Stimulated activated CD4-positive, alpha-beta T cell treated with anti-CD3 and anti-CD28 coated beads, TNF-alpha, amount 100 ng/mL, for 1 hour (primary cell): ENCODE results near the gene PBX3.
A peak's percentile ranks its signal among the peaks of the same experiment; 100 is the strongest.

Source experiments
- DNase-seq, 3 donors: peaks; one replicate each; pipeline ENCODE4 v3.0.0-alpha.2; 2020; ENCODE audit warnings: low read depth in 3 of 3, low spot score in 1 of 3

The PBX3 gene

DNA sequence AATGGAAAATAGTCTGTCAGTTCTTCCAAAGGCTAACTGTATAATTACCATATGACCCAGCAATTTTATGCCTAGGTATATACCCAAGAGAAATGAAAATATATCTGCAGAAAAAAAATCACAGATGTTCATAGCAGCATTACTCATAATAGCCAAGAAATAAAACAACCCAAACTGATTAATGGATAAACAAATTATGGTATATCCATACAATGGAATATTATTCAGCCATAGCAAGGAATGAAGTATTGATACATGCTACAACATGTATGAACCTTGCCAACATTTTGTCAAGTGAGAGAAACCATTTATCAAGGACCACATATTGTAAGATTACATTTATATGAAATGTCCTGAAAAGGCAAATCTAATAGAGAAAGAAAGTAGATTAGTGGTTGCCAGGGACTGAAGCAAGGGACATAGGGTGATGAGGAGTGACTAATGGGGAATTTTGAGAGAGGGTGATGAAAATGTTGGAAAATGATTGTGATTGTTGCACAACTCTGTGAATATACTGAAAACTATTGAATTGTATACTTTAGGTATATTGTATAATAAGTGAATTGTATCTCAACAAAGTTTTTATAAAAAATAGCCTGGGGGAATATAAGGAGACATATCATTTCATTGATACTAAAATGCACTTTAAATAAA is 114.4 kb downstream of the PBX3 start:
- DNase-seq: no peak

DNA sequence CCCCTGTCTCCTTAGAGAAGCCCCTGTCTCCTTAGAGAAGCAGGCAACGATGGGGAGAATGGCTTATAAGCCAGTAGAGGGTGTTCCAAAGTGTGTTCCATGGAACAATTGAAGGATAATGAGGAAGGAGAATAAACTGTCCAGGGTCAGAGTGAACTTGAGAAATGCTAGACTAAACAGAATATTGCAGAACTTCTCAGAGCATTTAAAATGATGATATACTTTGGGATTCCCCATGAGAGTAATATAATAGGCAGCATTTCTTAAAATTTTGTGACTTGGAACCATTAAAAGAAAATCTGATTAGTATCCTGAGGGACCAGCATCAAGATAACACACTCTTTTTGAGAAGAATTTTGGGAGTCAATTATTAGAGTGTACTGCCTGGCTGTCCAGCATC is 116.8 kb downstream of the PBX3 start:
- DNase-seq: no peak

DNA sequence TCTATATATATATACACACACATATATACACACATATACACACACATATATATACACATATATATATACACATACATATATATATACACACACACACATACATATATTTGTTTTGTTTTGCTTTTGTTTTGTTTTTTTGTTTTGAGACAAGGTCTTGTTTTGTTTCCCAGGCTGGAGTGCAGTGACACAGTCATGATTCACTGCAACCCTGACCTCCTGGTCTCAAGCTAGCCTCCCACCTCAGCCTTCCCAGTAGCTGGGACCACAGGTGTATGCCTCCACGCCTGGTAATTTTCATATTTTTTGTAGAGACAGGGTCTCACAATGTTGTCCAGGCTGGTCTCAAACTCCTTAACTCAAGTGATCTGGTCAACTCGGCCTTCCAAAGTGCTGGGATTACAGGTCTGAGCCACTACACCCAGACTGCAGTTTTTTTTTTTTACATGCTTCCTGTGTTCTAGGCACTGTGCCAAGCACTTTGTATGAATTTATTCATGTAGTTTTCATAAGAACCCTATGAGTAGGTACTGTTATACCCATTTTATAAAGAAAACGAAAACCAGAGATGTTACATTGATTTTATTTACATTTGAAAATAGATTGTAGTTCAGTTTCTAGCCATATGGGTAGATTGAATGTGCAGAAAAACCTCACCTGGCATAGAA is 120.7 kb downstream of the PBX3 start:
- no peak for DNase-seq

DNA sequence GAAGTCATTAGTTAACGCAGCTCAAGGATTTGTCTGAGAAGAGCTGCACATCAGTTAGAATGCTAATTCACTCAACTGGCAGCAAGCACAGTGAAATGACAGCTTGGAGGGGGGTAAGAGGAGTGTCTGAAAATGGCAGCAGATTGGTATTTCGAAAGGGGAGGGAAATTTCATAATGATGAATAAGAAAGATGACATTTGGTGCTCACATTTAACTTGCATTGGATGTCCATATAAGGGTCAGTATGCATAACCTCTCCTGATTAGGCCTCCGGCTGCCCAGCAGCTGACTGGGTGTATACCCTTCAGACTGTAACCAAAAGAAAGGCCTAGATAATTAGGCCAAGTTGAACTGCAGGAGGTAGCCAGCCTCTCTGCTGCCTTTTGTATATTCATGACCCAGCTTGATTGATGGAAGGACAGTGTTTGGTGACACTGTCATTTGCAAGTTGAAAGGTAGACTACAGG is 131.0 kb downstream of the PBX3 start:
- no peak for DNase-seq

DNA sequence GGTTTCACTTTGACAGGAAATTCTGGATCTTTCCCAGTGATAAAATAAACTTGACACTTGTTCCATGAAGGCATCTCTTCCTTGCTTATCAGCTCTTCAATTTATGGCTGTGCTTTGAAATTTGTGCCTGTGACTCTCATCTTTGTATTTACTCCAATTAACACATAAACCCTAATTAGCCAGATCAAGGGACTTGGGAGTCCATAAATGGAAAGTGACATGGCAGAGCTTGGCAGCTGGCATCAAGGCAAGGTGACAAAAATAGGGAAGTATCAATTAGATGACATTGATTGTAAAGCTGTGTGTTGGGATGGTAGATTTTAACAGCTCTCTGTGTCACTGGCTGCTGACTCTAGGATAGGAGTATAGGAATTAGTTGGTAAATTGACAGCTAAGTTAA is 133.9 kb downstream of the PBX3 start:
- DNase-seq: no peak

DNA sequence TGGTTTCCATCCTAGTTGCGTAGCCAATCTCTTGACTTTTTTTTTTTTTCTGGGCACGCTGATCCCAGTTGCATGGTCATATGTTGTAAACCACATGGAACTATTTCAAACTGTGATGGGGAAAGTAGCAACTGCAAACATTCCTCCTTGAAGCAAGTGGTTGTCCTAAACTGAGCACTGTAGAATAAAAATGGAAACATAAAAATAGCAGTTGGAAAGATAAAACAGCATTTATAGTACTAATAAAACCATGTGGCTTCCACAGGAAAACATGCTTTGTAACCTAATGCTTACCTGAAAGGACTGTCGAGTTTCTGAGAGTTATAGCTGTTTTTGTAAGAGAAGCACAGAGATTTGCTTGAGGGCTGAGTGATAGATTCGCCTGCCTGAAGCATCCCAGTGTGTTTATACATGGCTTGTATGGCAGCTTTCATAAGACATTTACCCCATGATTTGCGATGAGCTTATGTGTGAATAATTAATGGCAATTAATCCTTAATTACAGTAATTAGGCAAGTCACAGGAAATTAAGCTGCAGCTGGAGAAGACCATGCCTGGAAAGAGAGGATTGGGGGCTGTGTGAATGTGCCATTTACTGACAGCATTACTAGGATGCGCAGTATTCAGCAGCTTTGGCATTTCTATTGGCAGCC is 136.5 kb downstream of the PBX3 start:
- DNase-seq: no peak

DNA sequence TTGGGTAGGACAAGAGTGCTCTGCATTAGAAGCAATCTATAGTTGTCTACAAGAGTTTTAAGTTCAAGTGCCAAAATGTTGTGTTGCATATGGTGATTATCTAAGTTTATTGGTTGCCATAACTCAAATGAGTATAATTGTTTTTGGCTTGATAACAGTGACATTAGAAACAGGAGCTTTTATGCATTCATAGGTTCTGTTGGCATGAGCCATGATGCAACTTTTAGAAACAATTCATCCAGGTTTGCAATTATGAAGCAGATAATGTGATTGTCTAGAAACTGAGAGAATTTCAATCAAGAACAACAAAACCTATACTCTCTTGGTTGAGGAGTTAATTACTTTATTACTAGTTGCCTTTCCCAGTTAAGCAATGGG is 137.0 kb downstream of the PBX3 start:
- no peak for DNase-seq

DNA sequence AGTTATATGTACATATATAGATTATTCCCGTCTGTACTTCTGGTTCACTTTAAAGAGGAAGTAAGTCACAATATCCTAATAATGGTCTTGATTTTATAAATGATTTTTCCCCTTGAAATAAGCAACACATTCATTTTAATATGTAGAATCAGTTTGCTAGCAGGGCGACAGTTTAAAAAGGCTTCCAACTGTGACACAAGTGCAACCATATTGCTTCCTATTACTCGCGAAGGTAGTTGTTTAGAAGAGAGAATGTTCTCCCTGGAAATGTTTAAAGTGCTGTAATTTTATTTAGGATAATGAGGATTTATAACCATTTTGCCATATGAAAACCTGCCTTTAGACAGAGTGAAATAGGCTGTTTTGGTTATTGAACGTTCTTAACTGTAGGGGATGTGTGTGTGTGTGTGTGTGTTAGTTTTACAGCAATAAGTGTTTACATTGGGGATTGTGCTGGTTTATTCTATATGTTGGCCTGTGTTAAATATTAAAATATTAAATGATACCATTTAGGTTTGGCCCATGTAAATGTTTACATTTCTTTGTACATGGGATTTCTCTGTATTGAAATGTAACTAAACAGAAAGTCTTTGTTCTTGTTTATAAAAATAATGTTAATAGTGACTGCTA is 138.3 kb downstream of the PBX3 start:
- DNase-seq: no peak

DNA sequence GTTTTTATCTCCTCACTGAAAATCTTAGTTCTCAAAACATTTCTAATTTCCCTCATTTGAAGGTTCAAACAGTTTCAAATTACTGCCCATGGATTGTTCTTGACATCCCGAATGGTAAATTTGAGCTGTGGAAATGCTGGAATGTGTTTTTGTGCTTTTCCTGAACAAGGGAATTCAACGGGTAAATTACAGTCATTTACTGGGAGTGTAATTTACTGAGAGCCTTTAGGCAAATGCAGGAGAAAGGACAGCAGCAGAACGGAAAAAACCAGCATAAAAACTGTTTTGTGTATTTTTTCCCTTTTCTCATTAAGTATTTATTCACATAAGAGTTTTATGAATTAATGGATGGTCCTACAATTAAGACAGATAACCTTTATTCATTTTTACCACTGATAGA is 139.2 kb downstream of the PBX3 start:
- DNase-seq: no peak

DNA sequence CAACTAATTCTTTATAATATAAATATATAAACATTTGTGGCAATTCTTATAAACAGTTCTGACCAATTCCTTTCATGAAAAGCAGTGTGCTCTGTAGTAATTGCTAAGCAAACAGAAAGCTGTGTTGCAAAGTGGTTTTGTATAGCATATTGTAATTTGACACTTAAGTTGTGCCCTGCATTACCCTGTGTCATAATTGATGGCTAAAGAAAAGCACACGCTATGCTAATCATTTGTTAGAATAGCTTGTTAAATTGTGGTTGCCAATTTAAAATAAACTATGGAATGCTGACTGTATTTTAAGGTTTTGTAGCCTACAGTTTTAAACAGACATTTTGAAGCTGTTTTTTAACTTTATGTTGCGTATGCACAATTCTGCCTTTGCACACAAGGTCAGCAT is 140.0 kb downstream of the PBX3 start:
- no peak for DNase-seq

DNA sequence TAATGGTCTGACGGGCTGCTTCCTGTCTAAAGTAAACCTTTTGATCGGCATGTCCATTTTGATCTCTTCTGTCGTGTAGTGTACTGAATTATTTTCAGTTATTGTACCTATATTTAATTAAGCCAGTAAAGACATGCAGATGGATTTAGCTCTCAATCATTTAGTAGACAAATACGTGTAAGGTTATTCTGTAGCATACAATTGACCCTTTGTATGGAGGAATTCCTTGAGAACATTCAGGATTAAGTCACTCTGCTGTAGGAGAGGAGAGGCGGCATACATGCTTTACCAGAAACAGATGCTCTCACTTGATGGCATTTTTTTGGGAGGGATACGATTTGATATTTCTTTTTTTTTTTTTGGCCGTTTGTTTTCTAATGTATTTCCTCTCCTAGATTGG is 141.0 kb downstream of the PBX3 start:
- no peak for DNase-seq

DNA sequence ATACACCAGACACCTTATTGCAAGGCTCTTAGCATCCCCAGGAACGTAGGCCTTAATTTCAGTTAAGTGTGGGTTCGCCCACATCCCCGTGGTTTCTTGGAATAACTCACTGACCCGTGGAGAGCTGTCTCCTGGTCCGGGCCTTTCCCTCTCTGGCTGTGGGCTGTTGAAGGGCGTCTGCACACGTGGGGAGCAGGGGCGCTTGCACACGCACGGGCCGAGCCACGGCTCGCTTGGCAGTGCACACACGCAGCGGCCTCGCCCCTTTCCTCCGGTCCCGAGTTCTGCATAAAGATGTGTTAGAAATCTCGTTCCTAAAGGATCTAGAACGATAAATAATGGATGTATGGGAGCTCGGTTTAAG is 141.9 kb downstream of the PBX3 start:
- DNase-seq: no peak

DNA sequence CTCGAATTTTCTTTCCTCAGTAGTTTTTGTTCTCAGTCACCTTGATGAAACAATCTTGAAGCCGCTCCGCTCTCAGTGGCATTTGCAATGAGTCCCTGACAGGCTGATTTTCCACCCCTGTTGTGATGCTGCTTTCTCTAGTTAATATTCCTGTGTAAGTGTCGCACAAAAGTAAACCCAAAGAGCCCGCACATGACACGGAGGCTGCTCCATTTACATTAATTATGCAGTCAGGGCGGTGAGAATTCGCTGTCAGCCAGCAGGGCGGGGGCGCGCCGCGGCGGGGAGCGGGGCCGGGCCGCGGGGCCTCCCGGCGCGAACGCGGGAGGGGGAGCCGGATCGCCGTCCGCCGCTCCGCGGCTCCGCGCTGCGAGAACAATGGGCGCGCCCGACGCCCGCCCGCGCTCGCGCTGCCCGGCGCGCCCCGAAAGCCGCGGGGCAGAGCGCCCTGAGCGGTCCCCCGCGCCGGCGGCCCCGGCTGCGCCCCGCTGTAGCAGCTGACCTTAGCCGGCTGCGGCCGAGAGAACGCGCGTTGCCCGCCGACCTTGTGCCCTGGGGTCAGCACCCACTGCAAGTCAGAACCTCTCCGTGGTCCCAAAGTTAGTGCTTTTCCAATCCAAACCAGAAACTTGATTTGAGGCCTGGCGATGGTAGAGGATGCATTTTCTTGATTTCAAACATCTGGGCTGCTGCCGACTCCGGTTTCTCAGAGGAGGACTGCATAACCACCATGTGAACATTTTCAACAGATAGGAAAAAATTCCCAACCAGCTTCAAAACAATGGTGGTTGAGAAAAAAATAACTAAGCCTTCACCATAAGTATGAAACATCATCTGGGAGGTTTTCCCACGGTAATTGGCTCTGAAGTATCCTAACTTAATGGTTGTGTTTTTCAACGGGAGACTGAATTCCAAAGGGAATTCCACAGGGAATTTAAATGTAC is 142.6 kb downstream of the PBX3 start:
- peak in 1 of 3 donors; percentile 27 for DNase-seq

DNA sequence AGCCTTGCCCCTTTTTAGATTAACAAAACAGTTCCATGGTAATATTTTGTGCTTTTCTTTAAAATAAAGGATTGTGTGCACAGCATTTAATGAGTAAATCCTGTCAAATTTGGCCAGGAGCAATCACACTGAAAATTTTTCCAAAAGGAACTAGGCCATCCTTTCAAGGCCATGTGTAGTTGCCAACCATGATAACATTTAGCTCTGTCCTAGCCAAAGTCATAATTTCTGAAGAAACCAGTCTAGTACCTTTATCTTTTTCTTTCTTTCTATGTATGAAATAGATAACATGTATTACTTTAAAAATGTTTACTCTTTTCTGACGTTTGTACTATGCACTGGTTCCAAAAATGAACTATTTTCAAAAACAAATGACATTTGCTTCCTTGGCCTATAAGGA is 143.7 kb downstream of the PBX3 start:
- no peak for DNase-seq

DNA sequence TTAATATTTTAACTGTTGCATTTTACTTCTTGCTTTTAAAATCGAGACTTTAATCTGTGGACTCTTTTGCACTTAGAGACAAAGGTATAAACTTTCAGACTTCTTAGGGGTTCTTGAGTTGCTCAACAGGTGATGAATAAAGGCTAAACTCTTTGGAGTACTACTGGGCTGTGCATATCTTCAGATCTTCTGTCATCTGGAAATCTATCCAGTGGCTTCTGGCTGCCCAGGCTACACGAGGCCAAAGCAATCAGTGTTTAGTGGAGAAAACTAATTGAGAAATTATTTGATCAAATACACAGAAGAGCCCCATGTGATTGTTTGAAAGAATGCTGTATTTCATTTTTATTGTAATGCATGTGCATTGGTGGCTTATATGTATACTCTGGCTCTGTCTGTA is 146.1 kb downstream of the PBX3 start:
- no peak for DNase-seq

DNA sequence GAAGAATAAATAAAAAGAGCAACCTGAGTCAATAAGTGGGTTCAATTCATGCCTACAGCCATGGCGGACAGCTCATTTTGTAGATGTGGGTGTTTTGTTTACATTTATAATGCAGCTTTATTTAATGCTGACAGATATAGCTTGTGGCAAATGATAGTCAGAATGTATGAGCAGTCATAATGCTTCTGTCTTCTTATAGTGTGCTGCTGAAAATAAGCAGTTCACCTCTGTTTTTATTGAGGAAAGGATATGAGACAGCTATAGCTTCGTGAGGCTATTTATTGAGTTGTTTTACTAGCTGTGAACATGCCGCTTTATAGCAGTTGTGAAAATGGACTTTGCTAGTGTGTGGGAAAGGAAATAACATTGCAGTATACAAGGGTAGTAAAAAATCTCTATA is 147.4 kb downstream of the PBX3 start:
- DNase-seq: no peak

DNA sequence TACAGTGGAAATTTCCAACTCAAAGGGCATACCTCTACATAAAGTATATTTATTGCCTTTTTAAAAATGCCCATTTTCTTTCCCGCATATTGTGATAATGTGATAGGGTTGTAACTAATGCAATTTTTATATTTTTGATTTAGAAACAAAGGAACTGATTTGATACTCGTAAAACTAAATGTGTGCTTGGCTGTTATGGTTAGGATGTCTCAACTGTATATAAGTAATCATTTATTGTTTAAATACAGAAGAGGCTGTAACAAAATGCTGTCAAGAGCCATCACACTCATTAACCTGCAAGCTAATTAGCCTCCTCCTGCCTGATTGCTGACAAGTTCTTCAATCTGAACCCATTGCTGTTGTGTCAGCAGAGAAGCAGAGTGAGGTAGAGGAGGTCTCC is 149.2 kb downstream of the PBX3 start:
- DNase-seq: no peak

DNA sequence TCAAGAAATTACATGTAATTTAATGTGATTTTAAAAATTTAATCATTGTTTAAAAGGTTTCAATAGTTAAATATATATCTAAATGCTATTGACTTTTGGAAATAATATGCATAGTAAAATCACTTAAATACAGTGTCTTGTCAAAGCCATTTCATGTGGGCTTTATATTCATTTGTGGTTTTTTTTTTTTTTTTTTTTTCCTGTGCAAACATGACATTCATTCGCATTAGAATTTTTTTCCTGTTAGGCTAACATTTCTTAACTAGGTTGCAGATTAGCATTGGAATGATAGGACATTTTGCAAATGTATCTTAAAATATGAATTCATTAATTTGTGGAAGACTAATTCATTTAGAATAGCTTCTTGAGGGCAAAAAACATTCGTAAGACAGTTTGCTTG is 149.8 kb downstream of the PBX3 start:
- DNase-seq: no peak

DNA sequence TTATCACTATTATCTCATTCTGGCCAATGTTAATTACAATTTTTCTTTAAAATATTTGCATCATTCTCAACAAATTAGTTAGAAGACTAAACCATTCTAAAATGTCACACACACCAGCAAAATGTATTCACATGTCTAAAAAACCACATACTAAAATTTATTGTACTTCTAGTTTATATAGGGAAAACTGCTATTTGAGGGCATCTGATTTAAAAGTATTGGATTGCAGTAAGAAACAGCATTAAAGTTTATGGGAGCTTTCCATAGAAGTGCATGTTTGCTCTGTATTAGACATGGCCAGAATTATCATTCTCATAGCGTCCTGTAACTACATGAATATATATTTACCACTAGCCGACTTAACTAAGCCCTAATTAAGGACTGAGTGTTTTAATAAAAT is 150.3 kb downstream of the PBX3 start:
- no peak for DNase-seq

DNA sequence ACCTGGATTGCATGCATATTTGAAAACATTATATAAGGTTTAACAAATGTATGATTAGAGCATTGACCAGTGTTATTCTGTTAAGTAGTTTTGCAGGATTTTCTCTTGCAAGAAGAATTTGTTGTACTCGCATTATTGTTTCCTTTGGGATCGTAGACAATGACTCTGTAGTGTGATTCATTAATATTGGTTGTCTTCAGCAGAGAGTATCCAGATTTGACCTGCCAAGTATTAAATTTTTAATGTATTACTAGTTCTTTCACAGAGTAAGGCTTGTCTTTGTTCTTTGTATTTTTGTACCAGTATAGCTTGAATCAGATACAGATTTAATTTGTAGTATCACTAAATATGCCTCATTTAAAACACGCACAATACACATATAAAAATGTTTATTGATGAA is 155.0 kb downstream of the PBX3 start:
- DNase-seq: no peak

DNA sequence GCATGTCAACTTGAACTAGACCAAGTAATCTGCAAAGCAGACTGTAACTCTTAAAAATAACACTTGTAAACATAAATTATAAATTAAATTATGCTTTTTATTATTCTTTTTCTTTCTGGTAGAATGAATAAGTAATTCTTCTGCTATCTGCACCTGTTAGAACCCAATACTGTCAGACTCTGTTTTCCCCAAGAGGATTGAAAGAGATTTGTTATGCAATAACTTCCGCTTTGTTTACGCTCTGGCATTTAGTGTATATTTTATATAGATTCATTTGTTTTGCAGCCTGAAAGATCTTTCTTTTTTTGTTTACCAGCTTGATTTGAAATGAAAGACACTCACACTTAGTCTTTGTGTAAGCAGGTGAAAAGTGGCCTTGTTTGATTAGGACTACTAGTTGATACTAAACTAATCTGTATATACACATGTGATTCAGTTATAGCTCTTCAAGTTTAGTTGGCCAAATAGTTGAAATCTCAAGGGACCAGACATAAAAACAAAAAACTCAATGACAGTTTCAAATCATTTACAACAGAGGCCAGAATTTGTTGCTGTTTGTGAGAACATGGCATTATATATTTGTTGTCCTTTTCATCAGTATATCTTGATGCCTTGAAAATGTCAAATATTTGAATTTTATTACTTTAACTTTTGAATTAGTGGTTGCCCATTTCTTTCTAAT is 155.8 kb downstream of the PBX3 start:
- no peak for DNase-seq
